NCI-H1436 (cell line): Measurements from ENCODE around the gene BNC2.
"Not testable (repeated sequence)": the region's sequence is repeated elsewhere in the genome, so short reads cannot be mapped to it uniquely, and the experiment has no call there.

Experiments
- DNase-seq: peaks from one replicate; lab custom pipeline; 2025; lab: John Stamatoyannopoulos, UW

The BNC2 gene

DNA sequence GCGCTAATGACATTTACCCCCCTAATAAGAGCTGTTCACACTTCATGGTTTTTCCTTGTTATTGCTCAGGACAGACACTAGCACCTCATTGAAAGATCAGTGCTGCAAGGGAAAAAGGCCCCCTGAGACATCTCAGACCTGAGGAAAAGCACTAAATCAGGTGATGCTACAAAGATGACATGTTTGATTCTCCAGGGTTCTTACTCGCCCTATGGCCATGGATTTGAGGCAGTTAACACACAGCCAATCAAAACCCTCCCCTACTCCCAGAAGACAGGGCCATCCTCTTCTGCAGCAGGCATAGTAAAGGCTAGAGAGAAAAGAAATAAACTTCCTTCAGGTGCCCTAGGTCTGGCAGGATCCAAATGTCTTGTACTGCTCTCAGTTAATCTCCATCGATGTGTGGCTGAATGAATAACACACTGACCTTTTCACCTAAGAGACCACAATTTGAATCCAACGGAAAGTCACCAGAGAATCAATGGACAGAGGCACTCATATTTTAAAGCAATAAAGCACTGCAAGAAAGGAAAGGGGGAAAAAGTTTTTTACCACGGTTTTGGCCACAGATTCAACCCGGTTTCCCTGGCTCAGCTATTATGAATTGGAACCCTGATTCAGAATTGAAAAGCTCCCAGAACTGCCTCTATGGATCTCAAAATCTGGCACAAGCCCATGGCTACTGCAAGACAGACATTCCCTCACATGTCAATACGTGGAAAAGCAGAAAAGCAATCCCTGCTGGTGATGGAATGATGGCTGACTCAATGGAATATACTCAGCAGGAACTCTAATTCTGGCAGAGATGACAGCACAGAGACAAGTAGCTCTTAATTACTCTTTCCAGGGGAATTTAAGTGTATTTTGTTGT is 329.5 kb downstream of the BNC2 start:
- DNase-seq = no peak

DNA sequence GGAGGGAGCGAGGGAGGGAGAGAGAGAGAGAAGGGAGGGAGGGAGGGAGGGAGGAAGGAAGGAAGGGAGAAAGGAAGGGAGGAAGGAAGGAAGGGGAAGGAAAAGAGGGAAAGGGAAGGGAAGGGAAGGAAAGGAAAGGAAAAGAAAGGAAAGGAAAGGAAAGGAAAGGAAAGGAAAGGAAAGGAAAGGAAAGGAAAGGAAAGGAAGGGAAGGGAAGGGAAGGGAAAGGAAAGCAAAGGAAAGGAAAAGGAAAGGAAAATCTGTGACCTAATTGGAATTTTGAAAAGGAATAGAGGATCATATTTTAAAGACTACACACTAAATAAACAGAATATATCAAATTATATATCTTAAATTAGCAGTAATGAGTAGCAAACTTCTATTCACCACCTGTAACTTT is 330.8 kb downstream of the BNC2 start:
- DNase-seq = not testable (repeated sequence)

DNA sequence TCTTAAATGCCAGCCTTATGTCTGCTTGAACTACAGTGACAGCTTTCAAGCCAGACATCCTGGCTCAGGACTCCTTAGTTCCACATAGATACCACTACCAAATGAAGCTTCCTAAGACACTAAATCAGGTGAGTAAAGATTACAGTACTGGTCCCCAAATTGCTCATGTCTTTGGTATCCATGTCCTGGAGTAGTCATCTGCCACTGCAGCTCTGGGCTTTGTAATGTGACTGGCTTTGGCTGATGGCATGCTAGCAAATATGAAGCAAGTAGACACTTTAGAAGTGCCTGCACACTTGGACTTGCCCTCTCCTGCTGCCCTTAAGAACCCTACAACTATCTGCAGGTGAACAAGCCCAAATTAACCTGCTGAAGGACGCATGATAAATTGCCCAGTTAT is 334.9 kb downstream of the BNC2 start:
- DNase-seq = no peak

DNA sequence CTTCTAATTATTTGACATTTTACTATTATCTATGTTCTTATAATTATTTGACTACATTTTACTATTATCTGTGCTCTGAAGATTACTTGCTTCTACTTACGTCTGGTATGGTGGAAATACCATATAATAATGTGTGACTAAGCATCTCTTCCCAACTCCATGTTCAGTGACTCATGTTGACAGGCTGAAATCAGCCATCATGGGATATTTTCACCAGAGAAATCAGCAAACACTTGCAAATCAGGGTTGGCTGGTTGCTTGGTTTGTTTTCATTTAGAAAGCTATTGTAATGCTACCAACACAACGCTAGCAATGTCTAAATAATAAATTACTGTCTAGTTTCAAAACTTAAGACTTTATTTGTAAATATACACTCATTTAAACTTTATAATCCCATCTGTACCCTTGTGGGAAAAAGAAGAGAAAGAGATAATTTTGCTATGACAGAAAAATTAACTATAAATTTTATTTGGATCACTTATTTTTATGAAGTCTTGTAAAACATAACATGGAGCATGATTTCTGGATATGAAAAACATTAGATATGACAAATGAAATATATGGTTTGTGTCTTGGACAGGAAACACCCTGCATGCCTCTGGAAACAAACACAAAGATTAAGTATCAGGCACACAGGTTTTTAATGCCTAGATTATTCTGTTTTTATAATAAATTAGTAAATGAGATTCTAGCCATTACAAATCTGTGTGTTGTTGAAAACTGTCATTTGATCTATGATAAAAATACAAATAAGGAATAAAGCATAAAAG is 337.6 kb downstream of the BNC2 start:
- no peak for DNase-seq

DNA sequence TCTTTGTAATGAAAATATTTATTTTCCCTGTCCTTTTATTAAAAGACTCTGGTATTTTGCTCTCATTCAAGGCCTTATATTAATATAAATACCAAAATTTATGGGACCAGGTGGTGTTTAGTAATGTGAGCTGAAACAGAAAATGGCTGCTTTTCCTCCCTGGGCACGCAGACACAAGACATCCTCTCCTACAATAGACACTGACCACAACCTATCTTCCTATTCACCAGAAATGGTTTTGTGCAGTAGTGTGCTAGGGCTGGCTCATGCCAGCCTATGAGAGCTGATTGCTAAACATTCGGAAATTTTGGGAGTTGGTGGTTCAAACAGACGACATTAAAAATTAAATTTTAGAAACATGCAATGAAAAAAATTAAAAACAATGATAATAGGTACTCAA is 338.2 kb downstream of the BNC2 start:
- no peak for DNase-seq

DNA sequence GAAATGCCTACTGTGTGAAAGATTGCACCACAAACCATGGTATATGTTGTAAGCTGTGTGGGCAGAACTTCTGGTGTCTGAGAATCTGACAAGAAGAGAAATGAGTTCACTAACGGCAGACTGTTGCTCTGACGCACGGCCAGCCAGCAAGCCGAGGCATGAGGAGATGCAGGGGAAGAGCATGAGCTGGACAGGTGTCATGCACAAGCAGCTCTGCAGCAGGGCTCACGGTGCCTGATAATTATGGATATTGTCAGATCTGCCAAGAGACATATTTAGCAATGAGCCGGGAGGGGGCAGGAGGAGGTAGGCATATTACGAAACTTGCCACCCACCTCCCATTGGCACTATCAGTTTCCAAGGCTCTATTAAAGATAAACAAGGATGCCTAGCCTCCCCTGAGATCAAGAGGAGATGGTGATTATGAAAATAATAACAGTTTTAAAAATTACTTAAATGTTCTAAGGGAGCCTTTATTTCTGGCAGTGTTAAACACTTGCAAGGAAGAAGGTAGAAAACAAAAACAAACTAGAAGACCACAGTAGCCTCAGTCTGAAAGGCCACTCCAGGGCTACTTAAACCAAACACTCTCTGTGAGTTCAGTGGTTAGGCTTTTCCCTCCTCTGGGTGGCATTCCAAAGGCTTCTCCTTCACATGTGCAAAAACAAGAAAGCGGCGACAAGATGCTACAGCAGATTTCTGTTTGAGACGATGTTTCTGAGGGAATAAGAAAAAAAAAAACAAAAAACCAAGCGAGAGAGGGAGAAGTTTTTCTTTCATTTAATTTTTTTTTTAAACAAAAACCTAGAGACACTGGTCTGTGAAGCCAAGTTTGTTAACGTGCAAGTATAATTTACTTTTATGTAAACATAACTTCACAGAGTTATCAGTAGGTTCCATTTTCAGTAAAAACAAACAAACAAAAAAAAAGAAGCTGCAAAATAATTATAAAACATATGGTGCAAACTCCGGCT is 339.5 kb downstream of the BNC2 start:
- DNase-seq = peak; percentile 50

DNA sequence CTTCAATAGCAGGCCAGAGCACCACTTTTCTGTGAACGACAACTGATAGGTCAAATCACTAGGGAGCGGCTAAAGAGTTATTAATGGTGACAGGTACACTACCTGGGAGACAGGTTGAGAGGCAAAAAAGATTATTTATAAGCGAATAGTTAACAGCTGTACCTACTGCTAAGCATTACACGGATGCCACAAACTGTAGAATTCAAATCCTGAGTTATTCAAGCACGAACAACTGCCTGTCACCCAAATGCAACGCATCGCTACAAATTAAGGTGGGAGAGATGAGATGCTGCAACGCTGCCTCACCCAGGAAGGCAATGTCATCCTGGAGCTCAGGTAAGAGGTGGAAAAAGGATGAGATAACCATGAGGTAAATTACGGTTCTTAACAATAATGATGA is 342.9 kb downstream of the BNC2 start:
- DNase-seq = no peak

DNA sequence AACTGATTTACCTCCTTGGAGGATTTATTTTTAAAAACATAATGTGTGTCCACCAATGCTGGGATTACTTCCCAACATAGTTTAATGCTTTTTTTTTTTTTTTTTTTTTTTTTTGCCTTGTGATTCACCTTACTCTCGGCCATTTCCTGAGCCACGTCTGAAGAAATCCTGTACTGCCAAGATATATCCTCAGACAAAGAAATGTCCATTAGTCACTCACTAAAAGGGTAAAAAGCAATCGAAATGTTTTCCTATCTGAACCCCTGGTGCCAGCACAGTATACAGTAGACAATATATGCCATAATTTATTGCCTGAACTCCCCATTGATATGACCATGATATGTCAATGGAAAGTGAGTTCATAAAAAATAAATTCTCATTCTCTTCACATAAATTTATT is 344.1 kb downstream of the BNC2 start:
- DNase-seq = no peak

DNA sequence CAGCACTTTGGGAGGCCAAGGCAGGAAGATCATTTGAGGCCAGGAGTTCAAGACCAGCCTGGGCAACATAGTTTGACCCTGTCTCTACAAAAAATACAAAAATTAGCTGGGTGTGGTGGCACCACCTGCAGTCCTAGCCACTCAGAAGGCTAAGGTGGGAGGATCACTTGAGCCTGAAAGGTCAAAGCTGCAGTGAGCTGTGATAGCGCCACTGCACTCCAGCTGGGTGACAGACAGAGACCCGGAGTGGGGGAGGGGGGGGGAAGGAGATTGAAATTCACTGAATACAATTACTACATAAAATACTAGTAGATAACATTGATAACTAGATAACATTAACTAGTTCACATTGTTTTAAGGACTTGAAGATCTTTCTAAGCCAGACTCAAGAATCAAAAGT is 345.6 kb downstream of the BNC2 start:
- DNase-seq = no peak

DNA sequence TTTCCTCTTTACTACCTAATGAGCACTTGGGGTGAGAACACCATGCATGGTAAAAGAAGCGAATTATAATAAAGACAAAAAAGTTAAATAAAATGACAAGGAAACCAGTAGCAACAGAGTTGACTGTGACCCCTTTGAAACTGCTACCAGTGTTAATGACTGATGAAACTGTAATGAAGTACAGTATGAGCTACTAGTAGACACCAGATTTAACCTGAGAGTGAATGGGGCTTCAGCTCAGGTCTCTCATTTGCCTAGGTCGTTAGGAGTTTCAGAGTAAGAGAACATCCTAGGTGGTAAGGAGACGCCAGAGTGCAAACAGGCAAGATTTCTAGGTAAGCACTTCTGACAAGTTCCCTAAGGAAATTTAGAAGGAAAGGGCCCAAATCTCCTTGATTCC is 346.4 kb downstream of the BNC2 start:
- no peak for DNase-seq

DNA sequence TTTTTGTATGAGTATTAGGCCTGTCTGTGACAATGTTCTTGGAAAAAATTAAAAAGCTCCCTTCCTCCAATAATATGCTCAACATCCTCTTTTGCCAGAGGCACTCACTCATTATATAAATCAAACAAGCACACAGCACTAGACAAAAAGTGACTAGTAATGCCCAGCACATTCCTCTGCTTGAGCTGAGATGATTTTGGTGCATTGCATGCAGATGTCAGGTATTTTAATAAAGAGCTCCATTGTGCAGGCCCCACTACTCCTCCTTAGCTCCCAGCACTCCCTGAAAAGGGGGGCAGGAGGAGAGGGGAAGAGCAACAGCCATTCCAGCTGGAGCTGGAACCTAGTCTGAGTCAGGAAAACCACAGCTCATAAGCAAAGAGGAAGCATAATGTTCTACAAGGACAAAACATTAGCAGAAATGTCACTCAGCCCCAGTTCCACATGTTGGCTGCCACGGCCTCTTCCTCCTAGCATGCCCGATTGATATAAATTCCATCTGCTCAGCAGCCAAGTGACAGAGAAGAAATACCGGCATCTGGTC is 348.5 kb downstream of the BNC2 start:
- DNase-seq = no peak

DNA sequence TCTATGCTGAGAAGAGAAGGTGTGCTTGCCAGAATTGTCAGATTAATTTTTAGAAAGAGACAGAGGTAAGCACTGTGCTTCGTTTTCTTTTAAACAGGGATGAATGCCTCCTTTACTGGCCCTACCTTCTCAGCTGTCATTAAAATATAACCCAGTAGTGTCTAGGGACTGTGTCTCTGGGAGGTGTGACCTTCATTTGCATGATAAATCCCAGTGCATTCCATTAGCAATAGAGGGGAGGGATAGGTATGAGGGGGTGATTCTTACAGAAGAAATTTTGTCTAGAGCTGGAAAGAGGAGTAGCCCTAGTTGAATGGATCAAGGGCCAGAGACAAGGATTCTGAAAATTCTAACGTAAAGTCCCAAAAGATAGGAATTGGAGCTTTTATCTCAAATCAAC is 351.5 kb downstream of the BNC2 start:
- no peak for DNase-seq

DNA sequence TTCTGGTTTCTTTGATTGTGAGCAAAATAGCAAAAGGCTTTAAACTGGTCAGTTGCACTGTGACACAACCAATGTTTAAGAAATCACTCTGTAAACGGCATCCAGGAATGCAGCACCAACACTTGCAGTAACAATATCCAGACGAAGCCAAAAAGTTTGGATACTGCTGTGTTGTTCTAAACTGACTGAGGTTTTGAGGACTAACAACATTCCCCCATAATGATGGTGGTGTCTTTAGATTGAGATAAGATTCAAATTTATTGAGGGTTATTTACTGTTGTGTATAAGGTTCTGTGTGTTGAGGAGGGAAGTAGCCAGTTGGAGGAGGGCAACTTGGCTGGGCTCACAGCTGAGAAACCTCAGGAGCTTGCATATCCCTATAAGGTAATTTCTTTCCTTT is 353.6 kb downstream of the BNC2 start:
- no peak for DNase-seq

DNA sequence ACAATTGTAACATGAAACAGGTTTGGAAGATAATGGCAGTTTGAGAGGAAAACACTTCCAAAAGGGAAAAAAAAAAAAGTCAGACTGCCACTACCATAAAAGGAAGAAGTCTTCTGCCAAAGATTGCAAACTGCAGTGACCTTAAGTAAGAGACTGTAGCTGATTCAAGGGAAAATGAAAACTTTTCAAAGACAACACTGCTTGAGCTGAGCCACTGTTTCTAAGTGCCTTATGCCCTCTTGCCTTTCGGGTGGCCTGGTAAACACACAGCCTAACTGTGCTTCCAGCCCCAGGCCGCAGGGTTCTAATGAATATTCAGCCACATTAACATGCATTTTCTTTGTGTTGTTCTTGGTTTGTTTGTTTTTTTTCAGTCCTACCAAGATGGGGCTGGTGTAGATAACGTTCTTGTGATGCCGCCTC is 354.6 kb downstream of the BNC2 start:
- no peak for DNase-seq

DNA sequence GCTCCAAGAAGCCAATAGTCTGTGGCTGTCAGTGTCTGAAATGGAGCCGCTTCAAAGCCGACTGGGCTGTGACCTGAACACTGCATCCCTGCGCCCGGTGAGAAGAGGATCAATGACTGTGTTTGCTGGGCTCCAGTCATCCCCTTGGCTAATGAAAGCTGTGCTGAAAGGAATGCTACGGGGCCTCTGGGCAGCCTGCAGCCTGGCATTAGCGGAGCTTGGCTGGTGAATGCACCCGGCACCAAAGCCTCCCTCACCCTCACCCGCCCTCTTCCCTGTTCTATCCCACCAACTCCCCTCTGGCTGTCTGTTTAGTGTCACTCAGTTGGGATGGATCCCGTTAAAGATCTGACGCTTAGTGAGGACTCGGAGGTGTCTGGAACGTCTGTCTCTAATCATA is 355.3 kb downstream of the BNC2 start:
- no peak for DNase-seq

DNA sequence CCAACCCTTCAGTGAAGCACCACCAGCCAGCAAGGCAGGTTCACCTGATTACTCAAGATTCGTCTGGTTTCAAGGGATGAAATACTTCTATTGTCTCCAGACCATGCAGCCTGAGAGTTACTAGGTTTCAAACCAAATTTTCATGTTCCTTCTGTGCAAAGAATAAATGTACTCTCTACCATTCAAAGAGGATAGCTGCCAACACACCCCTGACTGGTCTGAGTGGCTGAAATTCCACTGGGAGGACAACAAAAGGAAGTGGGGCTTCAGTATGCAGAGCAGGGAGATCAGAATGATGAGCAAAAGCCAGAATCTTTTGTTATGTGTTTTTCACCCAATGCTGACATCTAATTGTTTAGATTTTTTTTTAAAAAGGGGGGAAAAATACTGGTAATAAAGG is 356.3 kb downstream of the BNC2 start:
- no peak for DNase-seq

DNA sequence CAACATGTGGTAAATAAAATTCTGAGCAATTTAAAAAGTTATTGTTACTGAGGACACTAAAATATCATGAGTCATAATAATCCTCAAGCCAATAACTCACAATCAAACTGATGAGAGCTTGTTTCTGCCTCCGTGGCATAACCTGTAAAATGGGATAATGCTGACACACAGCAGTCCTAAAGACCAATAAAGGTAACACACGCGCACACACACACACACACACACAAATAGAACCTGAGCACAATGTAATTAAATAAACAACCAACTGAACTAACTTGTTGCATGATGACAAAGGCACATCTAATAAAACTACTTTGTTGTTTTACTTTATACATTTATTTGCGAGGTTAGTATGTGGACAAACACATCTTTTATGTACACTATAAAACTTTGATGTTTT is 358.2 kb downstream of the BNC2 start:
- DNase-seq = no peak

DNA sequence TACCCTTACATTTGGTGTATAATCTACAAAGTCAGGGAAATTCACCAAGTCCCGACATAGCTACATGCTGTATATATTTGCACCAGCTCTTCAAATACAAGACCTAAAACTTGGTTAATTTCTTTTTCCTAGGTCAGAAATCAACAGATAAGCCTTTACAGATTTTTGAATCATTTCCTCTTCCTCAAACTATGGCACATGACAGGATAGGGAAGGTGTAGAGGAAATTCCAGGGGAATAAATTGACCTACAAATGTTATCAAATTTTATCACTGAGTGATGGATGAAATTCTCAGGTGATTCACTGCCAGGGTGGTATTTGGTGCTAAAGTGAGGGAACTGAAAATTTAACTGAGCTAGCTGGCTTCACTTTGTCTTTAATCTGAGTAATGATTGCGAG is 360.0 kb downstream of the BNC2 start:
- DNase-seq = no peak

DNA sequence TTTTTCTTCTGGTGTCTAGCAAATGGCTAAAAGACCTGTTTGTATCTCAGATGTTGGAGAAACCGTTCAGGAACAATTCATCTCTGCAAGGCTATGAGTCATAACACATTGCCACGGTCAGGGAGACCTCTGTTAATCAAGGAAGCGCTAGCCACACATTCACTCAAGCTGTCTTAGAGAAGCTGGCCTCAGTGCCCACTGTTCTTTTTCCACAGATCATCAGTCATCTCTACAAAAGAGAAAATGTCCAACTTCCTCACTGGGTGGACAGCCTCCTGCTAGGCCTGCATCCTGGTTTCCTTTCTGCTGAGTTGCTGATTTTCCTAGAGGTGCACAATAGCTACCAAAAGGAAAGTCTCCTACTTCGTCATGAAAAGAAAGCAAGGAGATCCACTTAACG is 360.5 kb downstream of the BNC2 start:
- no peak for DNase-seq

DNA sequence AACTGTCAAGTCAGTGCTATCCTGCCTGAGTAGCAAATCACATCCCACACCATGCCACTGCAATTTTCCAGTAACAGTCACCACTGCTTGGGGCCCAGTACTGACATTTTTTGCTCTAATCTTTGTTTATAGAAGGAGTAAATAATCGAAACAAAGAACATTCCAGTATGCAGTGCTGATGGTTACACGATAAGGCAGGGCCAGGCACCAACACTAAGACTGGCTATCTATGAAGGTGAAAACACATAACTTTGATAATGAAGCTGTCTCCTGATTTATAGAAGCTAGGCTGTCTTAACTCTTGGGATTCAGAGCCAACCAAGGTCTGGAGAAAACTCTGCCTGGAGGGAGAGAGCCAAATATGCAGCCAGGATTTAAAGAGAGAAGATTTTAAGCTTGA is 365.3 kb downstream of the BNC2 start:
- no peak for DNase-seq

DNA sequence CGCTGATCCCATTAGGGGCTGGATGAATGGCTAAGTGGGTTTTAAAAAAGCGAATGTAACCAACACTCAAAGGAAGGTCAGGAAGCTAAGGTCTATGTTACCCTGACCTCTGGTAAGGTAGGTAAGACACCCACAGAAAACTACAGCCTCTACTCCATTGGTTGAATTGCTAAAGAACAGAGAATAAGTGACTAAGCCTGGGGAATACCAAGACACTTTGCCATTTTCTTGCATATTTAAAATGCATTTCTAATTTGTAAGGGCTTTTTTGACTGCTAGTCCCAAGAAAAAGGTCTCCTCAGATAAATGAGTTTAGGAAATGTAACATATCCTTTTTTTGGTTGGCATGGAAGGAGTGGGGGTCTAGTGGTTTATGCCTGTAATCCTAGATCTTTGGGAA is 368.7 kb downstream of the BNC2 start:
- no peak for DNase-seq

DNA sequence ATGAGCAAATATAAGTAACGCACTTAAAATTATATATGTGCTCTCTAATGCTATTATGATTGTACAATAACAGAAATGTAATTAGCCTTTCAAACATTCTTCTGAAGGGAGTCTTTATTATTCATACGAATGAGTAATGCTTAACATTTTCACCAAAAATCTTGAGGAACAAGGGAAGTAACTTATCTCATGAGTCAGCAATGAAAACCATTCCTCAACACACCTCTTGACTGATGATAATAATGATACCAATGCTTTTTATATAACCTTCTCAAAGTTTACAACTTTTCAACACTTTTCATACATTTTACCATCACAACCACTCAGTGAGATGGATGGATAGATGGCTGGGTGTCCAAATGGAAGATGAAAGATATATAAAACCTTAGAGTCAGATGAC is 369.3 kb downstream of the BNC2 start:
- DNase-seq = no peak
